Left lung (tissue), 10 donors: ENCODE results near the gene MOV10L1. TPM values are rescaled to one million over a fixed set of nuclear protein-coding genes. Genes with fewer than 3 reads are reported as not detected.

Source experiments
- ATAC-seq: fragments of 200-7000 bp; cut with Tn5 transposase; one replicate; pipeline ENCODE4 v1.9.1; 2020; ENCODE audit warnings: moderate library complexity
- DNase-seq, 4 donors: peaks; one replicate each; pipeline ENCODE4 v3.0.0-alpha.2; 2013 to 2020
- H3K27ac ChIP-seq, 2 donors: fragments of 200-600 bp; sonication (generic) in 1 of 2; one replicate each; pipeline versions ENCODE4 v1.5.0 to v1.8.0; 2020 to 2021
- H3K27me3 ChIP-seq, 2 donors: fragments of 200-600 bp; sonication (generic) in 1 of 2; one replicate each; pipeline versions ENCODE4 v1.5.0 to v1.8.0; 2020 to 2021
- H3K36me3 ChIP-seq, 2 donors: fragments of 200-600 bp; sonication (generic) in 1 of 2; one replicate each; pipeline versions ENCODE4 v1.5.0 to v1.8.0; 2020 to 2021
- H3K4me1 ChIP-seq, 2 donors: fragments of 200-600 bp; one replicate each; pipeline ENCODE4 v1.8.0; 2021
- H3K4me3 ChIP-seq, 2 donors: fragments of 200-600 bp; sonication (generic) in 1 of 2; one replicate each; pipeline versions ENCODE4 v1.5.0 to v1.8.0; 2020 to 2021; ENCODE audit warnings: mild to moderate bottlenecking in 1 of 2
- H3K9me3 ChIP-seq, 2 donors: fragments of 200-600 bp; sonication (generic) in 1 of 2; one replicate each; pipeline versions ENCODE4 v1.5.0 to v1.8.0; 2020 to 2021
- intact Hi-C, 2 donors: fragments of 100-400 bp; cut with DNase I; formaldehyde crosslinking; loops; one replicate each; pipeline versions ENCODE4 v1.11.2 to v1.14.2; 2022
- polyA plus RNA-seq, 6 donors: library from polyadenylated mRNA; unstranded; fragments of 120-200 nt; gene quantifications; one replicate each; pipeline ENCODE4 v1.2.1, GENCODE V29; 2013; ENCODE audit not compliant: insufficient read length in 6 of 6
- total RNA-seq, 2 donors: library from RNA; stranded (reverse); fragmentation: NEBNext Ultra II Directional; extraction: Animal tissue kit (Norgen Biotek cat#: 25700); gene quantifications; one replicate each; pipeline ENCODE4 v1.2.1, GENCODE V29; 2021
- TF ChIP-seq, protein P1 (sequence below), 2 donors: fragments of 200-600 bp; sonication (generic) in 1 of 2; IDR thresholded peaks; one replicate each; pipeline versions ENCODE4 v1.5.0 to v1.8.0; 2021; ENCODE audit warnings: antibody characterized with exemption in 2 of 2
- donor health status: DM: no; HTN: yes; CAD: no.
- donor health status: DM: no; HTN: no; CAD: no.

Gene MOV10L1
- total and polyA plus RNA-seq, 8 donors, result 0.37 to 4.7 (median 2.2) TPM

DNA sequence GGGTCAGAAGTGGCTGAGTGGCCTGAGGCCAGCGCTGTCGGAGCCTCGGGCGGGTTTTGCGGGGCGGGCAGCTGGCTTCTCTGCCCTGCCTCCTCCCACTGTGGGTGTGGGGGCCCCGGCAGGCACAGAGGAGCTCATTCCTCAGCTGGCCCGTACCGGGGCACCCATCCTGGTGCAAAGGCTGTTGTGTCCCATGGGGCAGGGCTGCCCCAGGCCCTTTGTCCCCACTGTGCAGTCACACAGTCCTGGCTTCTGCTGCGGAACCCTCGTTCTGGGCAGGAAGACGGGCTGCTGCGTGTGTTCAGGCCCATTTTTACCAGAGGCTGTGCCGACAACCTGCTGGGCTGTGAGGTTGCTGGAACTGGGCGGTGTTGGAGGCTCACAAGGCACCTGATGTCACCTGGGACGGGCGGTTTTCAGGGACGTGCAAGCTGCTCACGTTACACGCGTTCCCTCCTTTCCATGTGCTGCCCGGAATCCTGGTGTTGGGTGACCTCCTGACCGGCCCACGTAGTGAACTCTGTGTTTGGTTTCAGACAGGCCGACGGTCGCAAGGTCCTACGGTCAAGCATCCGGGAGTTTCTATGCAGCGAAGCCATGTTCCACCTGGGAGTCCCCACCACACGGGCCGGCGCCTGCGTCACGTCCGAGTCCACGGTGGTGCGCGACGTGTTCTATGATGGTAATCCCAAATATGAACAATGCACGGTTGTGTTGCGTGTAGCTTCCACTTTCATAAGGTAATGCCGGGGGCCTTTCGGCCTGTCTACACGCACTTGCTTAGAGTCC is 116.2 kb downstream of the MOV10L1 start:
- H3K4me1 ChIP-seq, result peaks cover 4 to 67% of the 10 kb centered on the region in 2 donors
- no peaks in the 10 kb centered on the region for H3K27me3 ChIP-seq
- H3K27ac ChIP-seq, result no peak overlapping the region
- TF ChIP-seq, protein P1, sequence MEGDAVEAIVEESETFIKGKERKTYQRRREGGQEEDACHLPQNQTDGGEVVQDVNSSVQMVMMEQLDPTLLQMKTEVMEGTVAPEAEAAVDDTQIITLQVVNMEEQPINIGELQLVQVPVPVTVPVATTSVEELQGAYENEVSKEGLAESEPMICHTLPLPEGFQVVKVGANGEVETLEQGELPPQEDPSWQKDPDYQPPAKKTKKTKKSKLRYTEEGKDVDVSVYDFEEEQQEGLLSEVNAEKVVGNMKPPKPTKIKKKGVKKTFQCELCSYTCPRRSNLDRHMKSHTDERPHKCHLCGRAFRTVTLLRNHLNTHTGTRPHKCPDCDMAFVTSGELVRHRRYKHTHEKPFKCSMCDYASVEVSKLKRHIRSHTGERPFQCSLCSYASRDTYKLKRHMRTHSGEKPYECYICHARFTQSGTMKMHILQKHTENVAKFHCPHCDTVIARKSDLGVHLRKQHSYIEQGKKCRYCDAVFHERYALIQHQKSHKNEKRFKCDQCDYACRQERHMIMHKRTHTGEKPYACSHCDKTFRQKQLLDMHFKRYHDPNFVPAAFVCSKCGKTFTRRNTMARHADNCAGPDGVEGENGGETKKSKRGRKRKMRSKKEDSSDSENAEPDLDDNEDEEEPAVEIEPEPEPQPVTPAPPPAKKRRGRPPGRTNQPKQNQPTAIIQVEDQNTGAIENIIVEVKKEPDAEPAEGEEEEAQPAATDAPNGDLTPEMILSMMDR (IDR thresholded peaks at IDR 0.05), result no peak
- no peaks in the 10 kb centered on the region for H3K9me3 ChIP-seq
- ATAC-seq (no peak), DNase-seq (peak in 1 of 4 donors; percentile 77)
- intact Hi-C loops, result no loop called here
- peaks cover 0 to 48% of the 10 kb centered on the region in 2 donors for H3K36me3 ChIP-seq
- no peak overlapping the region for H3K4me3 ChIP-seq

DNA sequence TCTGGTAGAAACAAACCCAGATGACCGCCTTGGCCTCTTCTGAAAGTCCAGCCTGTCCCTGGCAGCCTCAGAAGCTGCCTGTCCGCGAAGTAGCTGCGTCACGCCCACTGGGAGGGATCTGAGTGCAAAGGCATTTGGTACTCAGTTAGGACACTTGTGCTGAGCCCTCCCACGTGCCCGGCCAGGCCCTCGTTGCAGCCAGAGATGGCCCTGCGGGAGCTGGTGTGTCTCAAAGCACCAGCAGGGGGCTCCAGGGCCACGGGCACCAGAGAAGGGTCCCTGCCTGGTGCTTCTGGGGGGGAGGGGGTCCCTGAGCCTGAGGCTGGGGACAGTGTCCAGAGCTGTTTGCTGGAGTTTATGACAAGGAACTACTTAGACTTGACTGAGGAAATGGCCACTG is 116.8 kb downstream of the MOV10L1 start:
- Histone ChIP-seq H3K27ac (no peak overlapping the region), H3K36me3 (peaks cover 0 to 55% of the 10 kb centered on the region in 2 donors), H3K9me3 (no peaks in the 10 kb centered on the region), H3K4me3 (no peak overlapping the region), H3K4me1 (peaks cover 4 to 66% of the 10 kb centered on the region in 2 donors), H3K27me3 (no peaks in the 10 kb centered on the region)
- TF ChIP-seq, protein P1 (IDR thresholded peaks at IDR 0.05), result peak; percentile 27 to 42
- DNase-seq, result peak in 2 of 4 donors; percentile 79 to 84
- intact Hi-C loops, result no loop called here
- ATAC-seq, result peak; percentile 86

DNA sequence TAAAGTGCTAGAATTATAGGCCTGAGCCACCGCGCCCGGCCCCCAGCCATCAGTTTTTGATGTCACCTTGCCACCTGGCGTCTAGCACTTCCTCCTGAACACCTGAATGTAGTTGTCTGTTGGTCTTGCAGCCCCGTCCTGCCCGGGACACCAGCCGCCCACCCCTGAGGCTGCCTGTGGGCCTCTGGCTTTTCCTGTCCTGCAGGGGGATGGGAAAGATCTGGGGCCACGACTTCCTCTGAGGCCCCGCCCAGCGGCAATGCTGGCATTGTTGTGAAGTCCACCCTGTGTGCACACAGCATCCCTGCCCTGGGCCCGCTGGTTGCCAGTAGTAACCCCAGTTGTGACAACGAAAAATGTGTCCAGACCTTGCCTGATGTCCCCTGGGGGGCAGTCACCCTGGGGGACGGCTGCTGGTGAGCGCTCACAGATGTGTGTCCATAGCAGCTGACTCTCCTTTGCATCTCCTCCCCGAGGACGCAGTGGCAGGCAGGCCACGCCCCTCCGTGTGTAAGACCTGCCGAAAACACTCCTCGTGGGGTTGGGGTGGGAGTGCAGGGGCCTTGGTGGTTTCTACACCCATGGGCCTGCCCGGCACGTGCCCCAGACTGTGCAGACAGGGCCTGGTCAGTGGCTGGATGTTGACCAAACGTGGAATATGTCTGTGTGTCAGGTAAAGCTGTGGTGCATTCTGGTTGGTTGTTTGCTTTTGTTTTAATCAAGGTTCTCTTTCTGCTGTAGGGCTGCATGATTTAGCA is 117.8 kb downstream of the MOV10L1 start:
- intact Hi-C loops, result no loop called here
- Histone ChIP-seq H3K4me3 (no peak overlapping the region), H3K27me3 (no peaks in the 10 kb centered on the region), H3K9me3 (no peaks in the 10 kb centered on the region), H3K36me3 (peaks cover 0 to 64% of the 10 kb centered on the region in 2 donors), H3K27ac (peak overlapping the region in 1 of 2 donors; percentile 33), H3K4me1 (peaks cover 0 to 57% of the 10 kb centered on the region in 2 donors)
- DNase-seq (peak in 1 of 4 donors; percentile 78), ATAC-seq (no peak)
- TF ChIP-seq, protein P1 (IDR thresholded peaks at IDR 0.05), result no peak

DNA sequence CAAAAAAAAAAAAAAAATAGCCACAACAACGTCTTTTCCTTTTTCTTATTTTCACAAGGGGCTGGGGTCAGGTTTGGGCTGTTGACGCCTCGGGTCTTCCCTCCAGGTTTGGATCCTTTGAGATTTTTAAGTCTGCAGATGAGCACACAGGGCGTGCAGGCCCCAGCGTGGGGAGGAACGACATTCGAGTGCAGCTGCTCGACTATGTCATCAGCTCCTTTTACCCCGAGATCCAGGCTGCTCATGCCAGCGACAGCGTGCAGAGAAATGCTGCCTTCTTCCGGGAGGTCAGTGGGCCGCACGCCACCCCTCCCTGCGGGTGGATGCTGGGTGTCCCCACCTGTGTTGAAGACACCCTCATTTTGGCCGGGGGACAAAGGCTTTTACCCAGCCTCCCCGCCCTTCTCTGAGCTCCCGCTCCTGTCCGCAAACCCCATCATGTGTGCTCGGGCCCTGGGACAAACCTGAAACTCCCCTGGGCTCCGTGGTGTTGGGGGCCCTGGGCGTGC is 118.7 kb downstream of the MOV10L1 start:
- ATAC-seq (no peak), DNase-seq (peak in 1 of 4 donors; percentile 75)
- Histone ChIP-seq H3K9me3 (no peaks in the 10 kb centered on the region), H3K27me3 (no peaks in the 10 kb centered on the region), H3K4me1 (peaks cover 0 to 47% of the 10 kb centered on the region in 2 donors), H3K4me3 (no peak overlapping the region), H3K36me3 (peaks cover 0 to 74% of the 10 kb centered on the region in 2 donors), H3K27ac (no peak overlapping the region)
- intact Hi-C loops, result no loop called here
- TF ChIP-seq, protein P1 (IDR thresholded peaks at IDR 0.05), result no peak
